ENCODE data around the gene FARP2.

GRCh38 chr2:241430178-241430577 is 74.1 kb downstream of the FARP2 start:
- TF ChIP-seq CTCF (IDR thresholded peaks at IDR 0.05) = no peak
- no peak for TF ChIP-seq POLR2A (IDR thresholded peaks at IDR 0.05)
- TF ChIP-seq EP300 (IDR thresholded peaks at IDR 0.05) = no peak
